Measurements from ENCODE around the gene RTL5.

DNA sequence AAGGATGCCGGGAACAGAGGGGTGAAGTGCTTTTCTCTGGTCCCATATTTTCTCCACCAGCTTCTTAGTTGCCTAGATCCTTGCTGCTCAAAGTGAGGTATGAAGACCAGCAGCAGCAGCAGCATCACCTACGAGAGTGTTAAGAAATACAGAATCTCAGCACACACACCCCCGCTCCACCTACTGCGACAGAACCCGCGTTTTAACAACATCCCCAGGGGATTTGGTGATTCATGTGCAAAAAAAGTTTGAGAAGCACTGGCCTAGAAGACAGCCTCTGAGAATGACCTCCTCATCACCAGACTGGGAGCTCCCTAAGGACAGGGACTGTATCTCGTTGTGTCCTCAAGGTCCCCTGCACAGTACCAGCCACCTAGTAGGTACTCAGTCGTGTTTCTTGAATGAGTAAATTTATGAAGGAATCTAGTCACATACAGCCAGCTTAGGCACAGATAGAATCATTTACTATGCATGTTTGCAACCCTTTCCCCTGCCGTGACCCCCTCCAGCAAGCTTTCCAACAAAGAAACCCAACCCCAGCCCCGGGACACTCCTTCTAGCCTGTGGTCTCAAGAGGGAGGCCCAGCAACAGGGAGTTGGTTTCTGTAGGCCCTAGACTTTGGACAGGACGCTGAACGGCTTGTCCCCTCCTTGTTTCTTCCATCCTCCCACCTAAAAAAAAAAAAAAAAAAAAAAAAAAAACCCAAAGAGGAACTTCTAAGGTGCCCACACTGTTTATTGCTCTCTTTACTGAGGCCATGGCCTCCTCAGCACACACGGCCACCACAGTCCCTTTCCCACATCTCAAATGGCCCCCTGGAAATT lies 21.5 kb downstream of the RTL5 start:
- no peak for TF ChIP-seq EZH2 (IDR thresholded peaks at IDR 0.05; ENCODE audit: insufficient read depth, poor library complexity, severe bottlenecking)
- no peak for TF ChIP-seq EZH2phosphoT487 (IDR thresholded peaks at IDR 0.05; ENCODE audit: insufficient read depth, low read depth)
